ENCODE results near the gene SYNDIG1.
A peak's percentile ranks its signal among the peaks of the same experiment; 100 is the strongest.

SYNDIG1 gene

GRCh38 chr20:24634855-24635254 lies 165.4 kb downstream of the SYNDIG1 start:
- DNase-seq (ENCODE audit: low spot score), result peak; percentile 91

GRCh38 chr20:24636626-24637025 lies 167.2 kb downstream of the SYNDIG1 start:
- no peak for DNase-seq (ENCODE audit: low spot score)

GRCh38 chr20:24637087-24637486 lies 167.7 kb downstream of the SYNDIG1 start:
- DNase-seq (ENCODE audit: low spot score), result no peak

GRCh38 chr20:24637941-24638340 lies 168.5 kb downstream of the SYNDIG1 start:
- no peak for DNase-seq (ENCODE audit: low spot score)

GRCh38 chr20:24638591-24639548 lies 169.4 kb downstream of the SYNDIG1 start:
- DNase-seq (ENCODE audit: low spot score), result peak; percentile 38

GRCh38 chr20:24640276-24640675 lies 170.8 kb downstream of the SYNDIG1 start:
- DNase-seq (ENCODE audit: low spot score), result no peak

- no peak for DNase-seq (ENCODE audit: low spot score)
These were observed 171.3 kb downstream of the SYNDIG1 start for GRCh38 chr20:24640686-24641085.

- no peak for DNase-seq (ENCODE audit: low spot score)
These were observed 174.6 kb downstream of the SYNDIG1 start for GRCh38 chr20:24643731-24644626.

GRCh38 chr20:24646321-24646720 lies 176.9 kb downstream of the SYNDIG1 start:
- no peak for DNase-seq (ENCODE audit: low spot score)

GRCh38 chr20:24647713-24648112 lies 178.3 kb downstream of the SYNDIG1 start:
- no peak for DNase-seq (ENCODE audit: low spot score)

- DNase-seq (ENCODE audit: low spot score), result no peak
These were observed 179.1 kb downstream of the SYNDIG1 start for GRCh38 chr20:24648481-24648880.

- DNase-seq (ENCODE audit: low spot score), result no peak
These were observed 179.5 kb downstream of the SYNDIG1 start for GRCh38 chr20:24648919-24649318.

GRCh38 chr20:24649787-24650490 lies 180.5 kb downstream of the SYNDIG1 start:
- DNase-seq (ENCODE audit: low spot score), result no peak

- peak; percentile 82 for DNase-seq (ENCODE audit: low spot score)
These were observed 181.9 kb downstream of the SYNDIG1 start for GRCh38 chr20:24651171-24651975.

- DNase-seq (ENCODE audit: low spot score), result no peak
These were observed 182.5 kb downstream of the SYNDIG1 start for GRCh38 chr20:24651976-24652345.

- DNase-seq (ENCODE audit: low spot score), result peak; percentile 42
These were observed 183.9 kb downstream of the SYNDIG1 start for GRCh38 chr20:24653306-24653705.

GRCh38 chr20:24654425-24654824 lies 185.0 kb downstream of the SYNDIG1 start:
- no peak for DNase-seq (ENCODE audit: low spot score)

- DNase-seq (ENCODE audit: low spot score), result no peak
These were observed 187.0 kb downstream of the SYNDIG1 start for GRCh38 chr20:24656391-24656790.

- no peak for DNase-seq (ENCODE audit: low spot score)
These were observed 187.8 kb downstream of the SYNDIG1 start for GRCh38 chr20:24657196-24657595.

- no peak for DNase-seq (ENCODE audit: low spot score)
These were observed 188.6 kb downstream of the SYNDIG1 start for GRCh38 chr20:24657878-24658620.
